GM18873 (cell line): ENCODE results near the gene SERGEF.

Source experiments
- ATAC-seq: cut with Tn5 transposase; IDR thresholded peaks from one replicate; pipeline ENCODE4 v1.9.1; 2021; ENCODE audit warnings: mild to moderate bottlenecking, moderate library complexity, moderate number of reproducible peaks; ENCODE audit not compliant: unreplicated experiment, low FRiP score

Gene SERGEF

GRCh38 chr11:17954395-17955252 is 58.2 kb downstream of the SERGEF start:
- ATAC-seq: no peak

GRCh38 chr11:17952487-17952886 is 60.4 kb downstream of the SERGEF start:
- no peak for ATAC-seq

- ATAC-seq: no peak
Measured at GRCh38 chr11:17951685-17952388, 61.0 kb downstream of the SERGEF start.

GRCh38 chr11:17950644-17951043 is 62.2 kb downstream of the SERGEF start:
- ATAC-seq: no peak

DNA sequence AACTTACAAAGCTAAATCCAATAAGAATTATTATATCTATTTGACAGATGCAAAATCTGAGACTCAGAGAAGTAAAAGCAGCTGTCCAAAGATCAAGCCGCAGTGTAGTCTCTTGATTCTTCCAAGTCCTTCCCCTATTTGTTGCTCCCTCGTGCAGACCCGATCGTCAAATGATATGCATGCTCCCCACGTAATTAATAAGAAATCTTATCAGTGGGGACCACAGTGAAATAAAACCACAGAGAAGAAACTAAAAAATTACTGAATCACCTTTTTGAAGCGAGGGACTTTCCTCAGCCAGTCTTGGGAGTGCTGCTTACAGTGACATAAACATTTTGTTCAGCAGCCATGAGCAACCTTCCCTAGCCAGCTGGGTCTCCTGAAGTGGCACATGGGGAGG is 64.6 kb downstream of the SERGEF start:
- ATAC-seq: no peak

GRCh38 chr11:17939542-17939941 is 73.3 kb downstream of the SERGEF start:
- no peak for ATAC-seq

DNA sequence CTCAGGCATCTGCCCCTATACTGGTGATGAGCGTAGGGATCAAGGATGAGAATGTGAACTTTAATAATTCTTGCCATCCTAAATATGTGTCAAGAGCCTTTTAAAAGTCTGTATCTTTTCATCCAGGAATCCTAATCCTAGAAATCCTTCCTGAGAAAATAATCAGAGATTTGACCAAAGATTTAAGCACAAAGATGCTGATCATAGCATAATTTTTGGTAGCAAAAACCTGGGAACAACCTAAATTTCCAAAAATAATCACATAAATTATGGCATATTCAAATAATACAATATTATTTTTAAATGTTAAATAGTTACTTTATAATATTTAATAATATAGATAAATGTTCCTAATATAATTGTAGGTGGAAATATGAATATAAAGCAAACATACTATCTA is 76.1 kb downstream of the SERGEF start:
- no peak for ATAC-seq

- no peak for ATAC-seq
Measured at GRCh38 chr11:17934194-17934593, 78.7 kb downstream of the SERGEF start.

DNA sequence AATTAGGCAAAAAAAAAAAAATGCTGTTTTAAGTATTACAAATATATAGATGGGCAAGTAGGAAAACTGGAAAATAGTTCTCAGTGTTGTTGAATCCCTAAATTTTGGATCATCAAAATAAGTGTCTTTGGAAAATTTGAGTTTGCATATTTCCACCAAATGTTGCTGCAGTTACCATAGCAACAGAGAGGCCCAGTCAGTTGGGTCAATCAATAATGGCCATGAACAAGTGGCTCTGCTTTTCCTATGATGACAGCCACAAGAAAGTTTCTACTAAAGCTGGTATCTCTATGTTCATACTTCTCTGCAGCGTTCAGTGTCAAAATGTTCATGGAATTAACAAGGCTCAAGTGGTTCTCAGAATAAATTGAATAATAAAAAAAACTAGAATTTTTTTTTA is 79.1 kb downstream of the SERGEF start:
- ATAC-seq: no peak

GRCh38 chr11:17932472-17932871 is 80.4 kb downstream of the SERGEF start:
- no peak for ATAC-seq

DNA sequence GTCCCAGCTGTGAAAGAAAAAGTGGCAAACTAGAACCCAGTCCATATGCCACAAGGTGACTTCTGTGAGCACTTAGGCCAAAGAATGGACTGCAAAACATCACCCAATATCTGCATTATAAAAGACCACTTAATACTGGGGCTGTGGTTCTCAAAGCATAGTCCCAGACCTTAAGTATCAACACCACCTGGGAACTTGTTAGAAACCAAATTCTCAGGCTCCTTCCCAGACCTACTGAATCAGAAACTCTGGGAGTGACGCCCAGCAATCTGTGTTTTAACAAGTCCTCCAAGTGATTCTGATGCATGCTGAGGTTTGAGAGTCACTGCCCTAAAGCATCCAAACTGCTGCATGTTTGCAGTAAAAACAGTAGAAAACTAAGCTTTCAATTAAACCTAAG is 81.3 kb downstream of the SERGEF start:
- no peak for ATAC-seq

GRCh38 chr11:17930544-17931125 is 82.2 kb downstream of the SERGEF start:
- ATAC-seq: no peak

- ATAC-seq: no peak
Measured at GRCh38 chr11:17929171-17929570, 83.7 kb downstream of the SERGEF start.

DNA sequence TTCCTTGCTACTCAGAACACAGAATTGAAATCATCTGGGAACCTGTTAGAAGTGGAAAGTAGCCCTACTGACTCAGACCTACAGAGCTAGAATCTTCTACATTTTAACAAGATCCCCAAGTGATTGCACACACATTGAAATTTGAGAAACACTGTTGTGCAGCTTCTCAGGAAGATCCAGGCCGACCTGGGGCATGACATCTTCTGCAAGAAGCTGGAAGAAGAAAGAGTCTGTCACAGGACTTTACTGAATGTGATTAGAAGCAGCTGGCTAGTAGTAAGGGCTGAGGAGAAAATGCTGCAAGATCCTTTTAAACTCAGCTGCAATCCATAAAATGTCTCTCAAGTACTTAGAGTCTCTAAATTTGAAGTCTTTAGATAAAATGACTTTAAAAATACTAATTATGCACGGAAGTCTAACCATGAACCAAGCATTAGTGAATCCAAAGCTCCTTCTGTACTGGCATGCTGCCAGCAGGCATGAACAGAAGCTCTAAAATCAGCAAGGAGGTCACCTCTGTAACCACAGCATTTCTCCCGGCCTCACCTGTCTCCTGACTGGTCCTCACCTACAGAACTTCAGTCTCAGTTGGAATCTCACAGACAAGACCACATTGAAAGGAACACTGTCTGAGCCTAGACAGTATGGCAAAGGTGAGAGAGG is 85.0 kb downstream of the SERGEF start:
- no peak for ATAC-seq

GRCh38 chr11:17927041-17927440 is 85.8 kb downstream of the SERGEF start:
- no peak for ATAC-seq

GRCh38 chr11:17924713-17925112 is 88.1 kb downstream of the SERGEF start:
- no peak for ATAC-seq

DNA sequence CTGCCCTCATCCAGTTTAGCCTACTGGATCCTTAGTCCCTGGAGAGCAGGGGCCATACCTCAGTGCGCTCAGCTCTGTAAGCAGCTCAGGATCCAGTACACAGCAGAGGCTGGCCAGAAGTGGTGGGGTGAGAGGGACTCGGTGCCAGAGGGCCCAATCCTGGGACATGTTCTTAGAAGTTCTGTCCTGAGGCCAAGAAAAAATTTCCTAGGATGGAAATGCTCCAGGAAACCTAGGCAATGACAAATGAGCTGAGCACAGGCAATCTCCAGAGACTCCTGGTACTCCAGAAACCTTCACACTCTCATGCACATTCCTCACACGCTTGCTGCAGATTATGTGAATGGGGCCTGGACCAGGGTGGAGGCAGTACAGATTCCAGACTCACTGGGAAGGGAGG is 89.6 kb downstream of the SERGEF start:
- ATAC-seq: no peak

DNA sequence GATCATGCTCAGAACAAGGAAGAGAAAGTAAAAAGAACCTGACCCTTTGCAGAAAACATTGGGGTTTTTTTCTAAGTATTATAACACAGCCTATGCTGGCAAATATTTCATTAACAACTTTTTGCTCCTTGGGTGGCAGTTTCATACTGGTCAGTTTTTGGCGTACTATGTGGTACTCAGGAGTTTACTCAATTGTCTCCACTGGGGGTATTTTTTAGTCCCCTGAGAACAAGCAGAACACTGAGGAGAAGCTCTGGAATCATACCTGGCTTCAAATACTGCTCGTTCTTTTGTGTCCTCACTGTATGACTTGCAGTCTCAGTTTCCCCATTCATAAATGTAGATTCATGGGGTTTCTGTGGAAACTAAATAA is 90.4 kb downstream of the SERGEF start:
- ATAC-seq: no peak

- no peak for ATAC-seq
Measured at GRCh38 chr11:17921659-17922415, 91.0 kb downstream of the SERGEF start.

DNA sequence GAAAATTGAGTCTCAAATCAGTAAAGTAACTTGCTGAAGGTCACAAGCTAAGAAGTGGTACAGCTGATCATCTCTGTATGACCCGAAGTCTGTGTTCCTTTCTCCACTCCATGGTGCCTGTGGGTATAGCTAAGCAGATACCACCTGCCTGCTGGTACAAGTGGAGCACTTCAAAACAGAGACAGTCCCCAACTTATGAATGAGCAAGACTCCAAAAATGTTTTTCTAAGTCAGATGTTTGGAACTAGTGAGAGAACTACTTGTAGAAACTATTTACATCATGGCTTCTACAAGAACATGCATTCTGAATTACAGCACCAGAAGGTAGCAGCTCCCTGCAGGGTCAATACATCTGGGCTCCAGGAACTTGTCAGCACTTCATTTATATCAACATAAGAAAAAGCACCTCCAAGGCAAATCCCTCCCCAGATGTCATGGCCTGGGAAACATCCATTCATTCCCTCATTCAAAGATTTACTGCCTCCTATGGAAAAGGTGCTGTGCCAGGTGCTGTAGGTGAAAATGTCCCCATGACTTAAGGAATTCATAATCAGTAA is 94.7 kb downstream of the SERGEF start:
- no peak for ATAC-seq
